ENCODE results near the gene GRM8.

Gene GRM8

GRCh38 chr7:127187740-127188139, 65.0 kb downstream of the GRM8 start:
- no peak overlapping the region for H2AFZ ChIP-seq (ENCODE audit: low read length)
- no peak overlapping the region for H3K27ac ChIP-seq (ENCODE audit: low read length)
- H4K20me1 ChIP-seq (ENCODE audit: insufficient read depth, low read length) = no peaks in the 10 kb centered on the region
- H3F3A ChIP-seq (ENCODE audit: insufficient read depth, low read length) = no peaks in the 10 kb centered on the region
- TF ChIP-seq CTCF (IDR thresholded peaks at IDR 0.05; ENCODE audit: low read length) = no peak
- TF ChIP-seq EZH2 (optimal IDR thresholded peaks at IDR 0.05; ENCODE audit: low read depth, low read length) = no peak
- TF ChIP-seq EZH2phosphoT487 (IDR thresholded peaks at IDR 0.05; ENCODE audit: low read length) = no peak
- H3K9me2 ChIP-seq (replicated peaks; ENCODE audit: insufficient read depth, low read length) = no peaks in the 10 kb centered on the region
- H3K79me2 ChIP-seq (ENCODE audit: low read length) = no peaks in the 10 kb centered on the region
- DNase-seq = no peak
- H3K27me3 ChIP-seq (replicated peaks; ENCODE audit: insufficient read depth, low read length) = no peaks in the 10 kb centered on the region
- no peak overlapping the region for H3K4me3 ChIP-seq (ENCODE audit: low read length)
- H3K4me1 ChIP-seq (ENCODE audit: low read length) = no peaks in the 10 kb centered on the region
- H3K4me2 ChIP-seq (ENCODE audit: low read depth, low read length) = no peak overlapping the region
- no peak overlapping the region for H3K9ac ChIP-seq (ENCODE audit: low read length)
- H3K9me3 ChIP-seq (replicated peaks; ENCODE audit: insufficient read depth, low read length) = no peaks in the 10 kb centered on the region
- H3K36me3 ChIP-seq (replicated peaks; ENCODE audit: insufficient read depth, low read length) = no peaks in the 10 kb centered on the region

GRCh38 chr7:127186686-127187085, 66.1 kb downstream of the GRM8 start:
- no peak for TF ChIP-seq CTCF (IDR thresholded peaks at IDR 0.05; ENCODE audit: low read length)
- no peaks in the 10 kb centered on the region for H4K20me1 ChIP-seq (ENCODE audit: insufficient read depth, low read length)
- H3K4me1 ChIP-seq (ENCODE audit: low read length) = no peaks in the 10 kb centered on the region
- no peak overlapping the region for H3K9ac ChIP-seq (ENCODE audit: low read length)
- no peak overlapping the region for H2AFZ ChIP-seq (ENCODE audit: low read length)
- no peak for DNase-seq
- no peaks in the 10 kb centered on the region for H3K9me2 ChIP-seq (replicated peaks; ENCODE audit: insufficient read depth, low read length)
- no peak overlapping the region for H3K4me2 ChIP-seq (ENCODE audit: low read depth, low read length)
- H3F3A ChIP-seq (ENCODE audit: insufficient read depth, low read length) = no peaks in the 10 kb centered on the region
- H3K9me3 ChIP-seq (replicated peaks; ENCODE audit: insufficient read depth, low read length) = no peaks in the 10 kb centered on the region
- no peak overlapping the region for H3K27ac ChIP-seq (ENCODE audit: low read length)
- H3K36me3 ChIP-seq (replicated peaks; ENCODE audit: insufficient read depth, low read length) = no peaks in the 10 kb centered on the region
- no peak overlapping the region for H3K4me3 ChIP-seq (ENCODE audit: low read length)
- no peaks in the 10 kb centered on the region for H3K27me3 ChIP-seq (replicated peaks; ENCODE audit: insufficient read depth, low read length)
- no peaks in the 10 kb centered on the region for H3K79me2 ChIP-seq (ENCODE audit: low read length)

- Histone ChIP-seq H3K9ac (ENCODE audit: low read length) (no peak overlapping the region), H3K4me3 (ENCODE audit: low read length) (no peak overlapping the region), H3F3A (ENCODE audit: insufficient read depth, low read length) (no peaks in the 10 kb centered on the region), H3K36me3 (replicated peaks; ENCODE audit: insufficient read depth, low read length) (no peaks in the 10 kb centered on the region), H3K4me1 (ENCODE audit: low read length) (no peaks in the 10 kb centered on the region), H3K9me3 (replicated peaks; ENCODE audit: insufficient read depth, low read length) (no peaks in the 10 kb centered on the region), H3K27me3 (replicated peaks; ENCODE audit: insufficient read depth, low read length) (no peaks in the 10 kb centered on the region), H3K4me2 (ENCODE audit: low read depth, low read length) (no peak overlapping the region), H2AFZ (ENCODE audit: low read length) (no peak overlapping the region), H4K20me1 (ENCODE audit: insufficient read depth, low read length) (no peaks in the 10 kb centered on the region), H3K79me2 (ENCODE audit: low read length) (no peaks in the 10 kb centered on the region), H3K27ac (ENCODE audit: low read length) (no peak overlapping the region), H3K9me2 (replicated peaks; ENCODE audit: insufficient read depth, low read length) (no peaks in the 10 kb centered on the region; the same call in 1 of the 2 replicates)
- TF ChIP-seq EZH2phosphoT487 (IDR thresholded peaks at IDR 0.05; ENCODE audit: low read length) = no peak
- TF ChIP-seq EZH2 (optimal IDR thresholded peaks at IDR 0.05; ENCODE audit: low read depth, low read length) = no peak
- no peak for TF ChIP-seq CTCF (IDR thresholded peaks at IDR 0.05; ENCODE audit: low read length)
- no peak for DNase-seq
These were observed 75.6 kb downstream of the GRM8 start for GRCh38 chr7:127177156-127177555.
